K562 (cell line): ENCODE results near the gene TRPM8.

Source experiments
- BMI1 ChIP-seq: fragments of 150-350 bp; IDR thresholded peaks from 2 replicates; pipeline ENCODE4 v1.6.1; 2014; ENCODE audit warnings: low read length
- MCM3 ChIP-seq: fragments of 450-650 bp; IDR thresholded peaks from 2 replicates; pipeline ENCODE4 v1.6.1; 2016
- NFATC3 ChIP-seq: fragments of 450-650 bp; IDR thresholded peaks from 2 replicates; pipeline ENCODE4 v1.6.1; 2017; ENCODE audit warnings: mild to moderate bottlenecking
- PURB ChIP-seq: sonication (generic); formaldehyde crosslinking; IDR thresholded peaks from 2 replicates; pipeline ENCODE4 v1.9.0; 2021; ENCODE audit warnings: low read depth, mild to moderate bottlenecking, missing genetic modification reagents
- PYGO2 ChIP-seq: fragments of 450-650 bp; IDR thresholded peaks from 2 replicates; pipeline ENCODE4 v1.6.1; 2016; ENCODE audit warnings: mild to moderate bottlenecking, missing genetic modification characterization, moderate library complexity, missing compliant biosample characterization

- TF ChIP-seq NFATC3 (no peak), MCM3 (no peak), PURB (CRISPR knock-in tag) (no peak), BMI1 (no peak), PYGO2 (tag) (no peak)
Measured at GRCh38 chr2:233905945-233906344, 11.2 kb upstream of the TRPM8 start.
